IMR-90 (cell line): ENCODE results near the gene PHC3. TPM values are rescaled to one million over a fixed set of nuclear protein-coding genes. Genes with fewer than 3 reads are reported as not detected.

Experiments used
- ATAC-seq: fragments of 200-7000 bp; cut with Tn5 transposase; 2 replicates; pipeline ENCODE4 v1.9.1; 2020; ENCODE audit warnings: low read depth, mild to moderate bottlenecking, moderate library complexity
- BruUV-seq: library from RNA; stranded (reverse); fragments of 400-500 nt; replicated peaks from 2 replicates; lab custom pipeline; 2021; lab: Mats Ljungman, UMichigan
- CTCF ChIA-PET: fragments of 300-600 bp; formaldehyde crosslinking; extraction: SDS; loops from one replicate; lab custom pipeline; 2021; ENCODE audit warnings: antibody characterized with exemption; lab: Yijun Ruan, JAX
- POLR2A ChIA-PET: fragments of 300-600 bp; sonication (Branson Sonifier 250); formaldehyde crosslinking; loops from one replicate; lab custom pipeline; 2022; ENCODE audit warnings: antibody characterized with exemption; ENCODE audit not compliant: unreplicated experiment; lab: Charles Lee
- DNase-seq: peaks from one replicate; pipeline ENCODE4 v3.0.0; 2013
- H2AFZ ChIP-seq: replicated peaks from 2 replicates; pipeline ENCODE3; 2013; ENCODE audit warnings: low read length, mild to moderate bottlenecking; ENCODE audit not compliant: poor library complexity
- H2AK5ac ChIP-seq: 2 replicates; pipeline ENCODE4 v1.6.1; 2013; ENCODE audit warnings: low read depth, low read length, inconsistent platforms
- H2AK9ac ChIP-seq: replicated peaks from 2 replicates; pipeline ENCODE3; 2013; ENCODE audit warnings: mild to moderate bottlenecking, low read depth, low read length, moderate library complexity; ENCODE audit not compliant: poor library complexity
- H2BK120ac ChIP-seq: 2 replicates; pipeline ENCODE4 v1.6.1; 2013; ENCODE audit warnings: low read depth, low read length, inconsistent platforms
- H2BK15ac ChIP-seq: 3 replicates; pipeline ENCODE4 v1.6.1; 2013; ENCODE audit warnings: low read depth, low read length, inconsistent platforms
- H2BK20ac ChIP-seq: 2 replicates; pipeline ENCODE4 v1.6.1; 2013; ENCODE audit warnings: low read depth, mild to moderate bottlenecking, inconsistent platforms, low read length, moderate library complexity
- H2BK5ac ChIP-seq: 2 replicates; pipeline ENCODE4 v1.6.1; 2013; ENCODE audit warnings: mild to moderate bottlenecking, low read depth, low read length, inconsistent platforms; ENCODE audit not compliant: poor library complexity, severe bottlenecking
- H3K14ac ChIP-seq: replicated peaks from 2 replicates; pipeline ENCODE4 v1.6.1; 2013; ENCODE audit warnings: low read depth, low read length, inconsistent platforms
- H3K18ac ChIP-seq: 2 replicates; pipeline ENCODE4 v1.6.1; 2013; ENCODE audit warnings: low read depth, low read length, control low read depth
- H3K23ac ChIP-seq: 2 replicates; pipeline ENCODE4 v1.6.1; 2013; ENCODE audit warnings: low read depth, low read length, inconsistent platforms
- H3K27ac ChIP-seq: 2 replicates; pipeline ENCODE4 v1.5.1; 2013; ENCODE audit warnings: mild to moderate bottlenecking, control low read depth, low read length; ENCODE audit not compliant: insufficient read depth
- H3K27me3 ChIP-seq: 2 replicates; pipeline ENCODE4 v1.6.1; 2013; ENCODE audit warnings: low read length; ENCODE audit not compliant: control insufficient read depth, insufficient read depth
- H3K36me3 ChIP-seq: 2 replicates; pipeline ENCODE4 v1.6.1; 2013; ENCODE audit warnings: low read length, mixed read lengths; ENCODE audit not compliant: control insufficient read depth, insufficient read depth
- H3K4ac ChIP-seq: 2 replicates; pipeline ENCODE4 v1.6.1; 2013; ENCODE audit warnings: low read depth, low read length, inconsistent platforms
- H3K4me1 ChIP-seq: 2 replicates; pipeline ENCODE4 v1.6.1; 2013; ENCODE audit warnings: low read length, mixed read lengths; ENCODE audit not compliant: control insufficient read depth, insufficient read depth
- H3K4me2 ChIP-seq: 2 replicates; pipeline ENCODE4 v1.6.1; 2013; ENCODE audit warnings: low read depth, mild to moderate bottlenecking, control low read depth, low read length, moderate library complexity
- H3K4me3 ChIP-seq: 2 replicates; pipeline ENCODE4 v1.5.1; 2013; ENCODE audit warnings: low read depth, mild to moderate bottlenecking, control low read depth, low read length, moderate library complexity; ENCODE audit not compliant: insufficient read depth
- H3K56ac ChIP-seq: 2 replicates; pipeline ENCODE4 v1.6.1; 2013; ENCODE audit warnings: low read length, inconsistent platforms; ENCODE audit not compliant: insufficient read depth; ENCODE audit errors: extremely low read depth
- H3K79me1 ChIP-seq, 2 experiments: 2 replicates each; pipeline ENCODE4 v1.6.1; 2013; ENCODE audit warnings: low read length in 2 of 2, inconsistent platforms in 1 of 2, low read depth in 1 of 2
- H3K9ac ChIP-seq: 2 replicates; pipeline ENCODE4 v1.6.1; 2013; ENCODE audit warnings: low read depth, low read length, control low read depth
- H3K9me1 ChIP-seq: 2 replicates; pipeline ENCODE4 v1.6.1; 2013; ENCODE audit warnings: low read length, inconsistent platforms; ENCODE audit not compliant: insufficient read depth
- H3K9me3 ChIP-seq: 2 replicates; pipeline ENCODE4 v1.6.1; 2013; ENCODE audit warnings: low read length; ENCODE audit not compliant: control insufficient read depth, insufficient read depth
- H4K20me1 ChIP-seq: 2 replicates; pipeline ENCODE4 v1.6.1; 2013; ENCODE audit warnings: low read length, inconsistent platforms; ENCODE audit not compliant: insufficient read depth
- H4K5ac ChIP-seq: 2 replicates; pipeline ENCODE4 v1.6.1; 2013; ENCODE audit warnings: mild to moderate bottlenecking, low read depth, low read length, control low read depth
- H4K8ac ChIP-seq, 2 experiments: 2 replicates each; pipeline ENCODE4 v1.6.1; 2013; ENCODE audit warnings: low read depth in 2 of 2, low read length in 2 of 2, control low read depth in 1 of 2, inconsistent platforms in 1 of 2
- H4K91ac ChIP-seq: 2 replicates; pipeline ENCODE4 v1.6.1; 2013; ENCODE audit warnings: low read depth, low read length, inconsistent platforms; ENCODE audit not compliant: insufficient read depth
- BHLHE40 ChIP-seq: fragments of 150-350 bp; IDR thresholded peaks from 2 replicates; pipeline ENCODE4 v1.6.1; 2016; ENCODE audit warnings: mild to moderate bottlenecking, low read depth, low read length
- CEBPB ChIP-seq: IDR thresholded peaks from 2 replicates; pipeline ENCODE4 v1.6.1; 2012; ENCODE audit warnings: low read depth, low read length, improper control_type of control experiment
- CHD1 ChIP-seq: IDR thresholded peaks from 2 replicates; pipeline ENCODE4 v1.6.1; 2012; ENCODE audit warnings: low read depth, low read length, improper control_type of control experiment
- FOS ChIP-seq: fragments of 150-350 bp; IDR thresholded peaks from 2 replicates; pipeline ENCODE4 v1.6.1; 2016; ENCODE audit warnings: low read depth, low read length
- MAFK ChIP-seq: IDR thresholded peaks from 2 replicates; pipeline ENCODE4 v1.6.1; 2012; ENCODE audit warnings: low read depth, low read length, improper control_type of control experiment
- MAZ ChIP-seq: IDR thresholded peaks from 2 replicates; pipeline ENCODE4 v1.6.1; 2012; ENCODE audit warnings: low read depth, mild to moderate bottlenecking, low read length, improper control_type of control experiment, moderate library complexity, borderline replicate concordance
- POLR2A ChIP-seq: IDR thresholded peaks from 2 replicates; pipeline ENCODE4 v1.6.1; 2012; ENCODE audit warnings: mild to moderate bottlenecking, low read depth, low read length
- RAD21 ChIP-seq: IDR thresholded peaks from 2 replicates; pipeline ENCODE4 v1.6.1; 2012; ENCODE audit warnings: low read length, improper control_type of control experiment
- RCOR1 ChIP-seq: IDR thresholded peaks from 2 replicates; pipeline ENCODE4 v1.6.1; 2012; ENCODE audit warnings: mild to moderate bottlenecking, low read length, improper control_type of control experiment; ENCODE audit not compliant: insufficient replicate concordance
- RFX5 ChIP-seq: IDR thresholded peaks from 2 replicates; pipeline ENCODE4 v1.8.0; 2012; ENCODE audit warnings: low read depth, mild to moderate bottlenecking, low read length, moderate library complexity
- SMC3 ChIP-seq: fragments of 150-350 bp; IDR thresholded peaks from 2 replicates; pipeline ENCODE4 v1.6.1; 2016; ENCODE audit warnings: low read depth, mild to moderate bottlenecking, antibody characterized with exemption, low read length, moderate library complexity
- dilution Hi-C: fragments of 300-500 bp; cut with HindIII; formaldehyde crosslinking; loops from one replicate; pipeline ENCODE4 v1.14.3; 2018; ENCODE audit warnings: low sequenced_read_pairs; ENCODE audit not compliant: unreplicated experiment
- in situ Hi-C: fragments of 300-500 bp; cut with MboI; formaldehyde crosslinking; loops from 3 replicates; pipeline ENCODE4 v1.14.3; 2019; ENCODE audit warnings: low sequenced_read_pairs, inconsistent platforms, mixed read lengths
- intact Hi-C: fragments of 100-400 bp; cut with micrococcal nuclease; formaldehyde crosslinking; loops from 2 replicates; pipeline ENCODE4 v1.10.0; 2022
- polyA plus RNA-seq, 3 experiments: library from polyadenylated mRNA; depleted of rRNA; stranded (reverse); fragments of >200 nt; gene quantifications; 2 replicates each; pipeline ENCODE4 v1.2.3, GENCODE V29; 2012; ENCODE audit warnings: low replicate concordance in 1 of 3
- total RNA-seq: library from RNA; depleted of rRNA; stranded (reverse); fragments of >200 nt; gene quantifications from 2 replicates; pipeline ENCODE4 v1.2.3, GENCODE V29; 2012
- TF ChIP-seq, protein P1 (sequence below): conservative IDR thresholded peaks from 2 replicates; pipeline ENCODE4 v1.5.1; 2012; ENCODE audit warnings: mild to moderate bottlenecking, low read depth, low read length, improper control_type of control experiment
- TF ChIP-seq, protein P2 (sequence below): fragments of 150-350 bp; IDR thresholded peaks from 2 replicates; pipeline ENCODE4 v1.6.1; 2017; ENCODE audit warnings: mild to moderate bottlenecking, antibody characterized with exemption, low read length, low read depth
- TF ChIP-seq, protein P3 (sequence below): fragments of 150-350 bp; IDR thresholded peaks from 2 replicates; pipeline ENCODE4 v1.6.1; 2016; ENCODE audit warnings: low read depth, mild to moderate bottlenecking, low read length, moderate library complexity, borderline replicate concordance

The PHC3 gene
- total and polyA plus RNA-seq, 2 of the 4 experiments (the other 2 are of a cell fraction): 18.3 to 26.3 TPM

DNA sequence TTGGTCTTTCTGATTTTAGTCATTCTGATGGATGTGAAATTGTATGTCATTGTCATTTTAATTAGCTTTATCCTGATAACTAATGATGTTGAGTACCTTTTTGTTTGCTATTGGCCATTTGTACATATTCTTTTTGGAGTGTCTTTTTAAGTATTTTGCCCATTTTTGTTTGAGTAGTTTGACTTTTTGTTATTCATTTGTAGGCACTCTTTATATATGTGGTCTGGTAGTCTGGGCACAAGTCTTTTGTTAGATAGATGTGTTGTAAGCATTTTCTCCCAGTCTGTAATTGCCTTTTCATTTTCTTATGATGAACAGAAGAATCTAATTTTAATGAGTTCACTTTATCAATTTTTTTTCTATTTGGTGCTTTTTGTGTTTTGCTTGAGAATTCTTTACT is 129.1 kb downstream of the PHC3 start:
- TF ChIP-seq CEBPB (no peak), POLR2A (no peak), FOS (no peak), RCOR1 (no peak), RAD21 (no peak), BHLHE40 (no peak), SMC3 (no peak), RFX5 (no peak), MAFK (no peak), MAZ (no peak), CHD1 (no peak)
- TF ChIP-seq, protein P1, sequence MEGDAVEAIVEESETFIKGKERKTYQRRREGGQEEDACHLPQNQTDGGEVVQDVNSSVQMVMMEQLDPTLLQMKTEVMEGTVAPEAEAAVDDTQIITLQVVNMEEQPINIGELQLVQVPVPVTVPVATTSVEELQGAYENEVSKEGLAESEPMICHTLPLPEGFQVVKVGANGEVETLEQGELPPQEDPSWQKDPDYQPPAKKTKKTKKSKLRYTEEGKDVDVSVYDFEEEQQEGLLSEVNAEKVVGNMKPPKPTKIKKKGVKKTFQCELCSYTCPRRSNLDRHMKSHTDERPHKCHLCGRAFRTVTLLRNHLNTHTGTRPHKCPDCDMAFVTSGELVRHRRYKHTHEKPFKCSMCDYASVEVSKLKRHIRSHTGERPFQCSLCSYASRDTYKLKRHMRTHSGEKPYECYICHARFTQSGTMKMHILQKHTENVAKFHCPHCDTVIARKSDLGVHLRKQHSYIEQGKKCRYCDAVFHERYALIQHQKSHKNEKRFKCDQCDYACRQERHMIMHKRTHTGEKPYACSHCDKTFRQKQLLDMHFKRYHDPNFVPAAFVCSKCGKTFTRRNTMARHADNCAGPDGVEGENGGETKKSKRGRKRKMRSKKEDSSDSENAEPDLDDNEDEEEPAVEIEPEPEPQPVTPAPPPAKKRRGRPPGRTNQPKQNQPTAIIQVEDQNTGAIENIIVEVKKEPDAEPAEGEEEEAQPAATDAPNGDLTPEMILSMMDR: no peak
- TF ChIP-seq, protein P2, sequence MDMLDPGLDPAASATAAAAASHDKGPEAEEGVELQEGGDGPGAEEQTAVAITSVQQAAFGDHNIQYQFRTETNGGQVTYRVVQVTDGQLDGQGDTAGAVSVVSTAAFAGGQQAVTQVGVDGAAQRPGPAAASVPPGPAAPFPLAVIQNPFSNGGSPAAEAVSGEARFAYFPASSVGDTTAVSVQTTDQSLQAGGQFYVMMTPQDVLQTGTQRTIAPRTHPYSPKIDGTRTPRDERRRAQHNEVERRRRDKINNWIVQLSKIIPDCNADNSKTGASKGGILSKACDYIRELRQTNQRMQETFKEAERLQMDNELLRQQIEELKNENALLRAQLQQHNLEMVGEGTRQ: no peak
- TF ChIP-seq, protein P3, sequence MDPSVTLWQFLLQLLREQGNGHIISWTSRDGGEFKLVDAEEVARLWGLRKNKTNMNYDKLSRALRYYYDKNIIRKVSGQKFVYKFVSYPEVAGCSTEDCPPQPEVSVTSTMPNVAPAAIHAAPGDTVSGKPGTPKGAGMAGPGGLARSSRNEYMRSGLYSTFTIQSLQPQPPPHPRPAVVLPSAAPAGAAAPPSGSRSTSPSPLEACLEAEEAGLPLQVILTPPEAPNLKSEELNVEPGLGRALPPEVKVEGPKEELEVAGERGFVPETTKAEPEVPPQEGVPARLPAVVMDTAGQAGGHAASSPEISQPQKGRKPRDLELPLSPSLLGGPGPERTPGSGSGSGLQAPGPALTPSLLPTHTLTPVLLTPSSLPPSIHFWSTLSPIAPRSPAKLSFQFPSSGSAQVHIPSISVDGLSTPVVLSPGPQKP: no peak
- H3K23ac ChIP-seq: no peak overlapping the region
- no peak overlapping the region for H4K91ac ChIP-seq
- H4K20me1 ChIP-seq: no peaks in the 10 kb centered on the region
- no peak overlapping the region for H3K4me3 ChIP-seq
- no peaks in the 10 kb centered on the region for H3K36me3 ChIP-seq
- no peak overlapping the region for H2AK5ac ChIP-seq
- no peak overlapping the region for H2AK9ac ChIP-seq
- H3K14ac ChIP-seq: no peak overlapping the region
- no peak overlapping the region for H2BK20ac ChIP-seq
- no peaks in the 10 kb centered on the region for H3K9me3 ChIP-seq
- H2BK120ac ChIP-seq: no peak overlapping the region
- dilution Hi-C loops: no loop called here
- BruUV-seq: no TSS peak
- H4K5ac ChIP-seq: no peak overlapping the region
- no peak for ATAC-seq
- no peak overlapping the region for H2AFZ ChIP-seq
- H3K9me1 ChIP-seq: no peaks in the 10 kb centered on the region
- intact Hi-C loops: no loop called here
- H2BK5ac ChIP-seq: no peak overlapping the region
- H3K4me2 ChIP-seq: no peak overlapping the region
- POLR2A ChIA-PET: no interaction called here
- no peaks in the 10 kb centered on the region for H3K4me1 ChIP-seq
- H3K9ac ChIP-seq: no peak overlapping the region
- CTCF ChIA-PET: no interaction called here
- H2BK15ac ChIP-seq: no peak overlapping the region
- no peaks in the 10 kb centered on the region for H3K79me1 ChIP-seq
- H4K8ac ChIP-seq: no peak overlapping the region
- peaks cover 2% of the 10 kb centered on the region; the same call in 1 of the 2 replicates for H3K27me3 ChIP-seq
- H3K27ac ChIP-seq: no peak overlapping the region
- no peak overlapping the region for H3K4ac ChIP-seq
- no peak overlapping the region for H3K18ac ChIP-seq
- no peak overlapping the region for H3K56ac ChIP-seq
- in situ Hi-C loops: loop anchor here (10.0 kb wide), 1 partner anchor 188 kb away; the partner anchor contains the start of gene LRRC31
- no peak for DNase-seq
